Caco-2 (cell line): Measurements from ENCODE around the gene ATP9A. TPM values are rescaled to one million over a fixed set of nuclear protein-coding genes. Genes with fewer than 3 reads are reported as not detected.

Experiments used
- BruUV-seq: library from RNA; stranded (reverse); fragments of 400-500 nt; replicated peaks from 2 replicates; lab custom pipeline; 2021; lab: Mats Ljungman, UMichigan
- CTCF ChIA-PET: fragments of 300-600 bp; sonication (Branson Sonifier 250); formaldehyde crosslinking; loops from one replicate; lab custom pipeline; 2022; ENCODE audit warnings: antibody characterized with exemption; lab: Charles Lee
- POLR2A ChIA-PET: fragments of 300-600 bp; sonication (Branson Sonifier 250); formaldehyde crosslinking; loops from one replicate; lab custom pipeline; 2022; ENCODE audit warnings: antibody characterized with exemption; lab: Charles Lee
- DNase-seq, 2 experiments: peaks; one replicate each; pipeline versions ENCODE4 v3.0.0 to v3.0.0-alpha.2; 2020 to 2022
- H3K27me3 ChIP-seq: replicated peaks from 2 replicates; pipeline ENCODE4 v1.6.0; 2011; ENCODE audit warnings: low read length; ENCODE audit not compliant: control insufficient read depth, insufficient read depth
- H3K36me3 ChIP-seq: 2 replicates; pipeline ENCODE4 v1.5.1; 2011; ENCODE audit warnings: low read length; ENCODE audit not compliant: control insufficient read depth, insufficient read depth
- H3K4me1 ChIP-seq: fragments of 250-450 bp; sonication (Bioruptor Pico); 2 replicates; pipeline ENCODE4 v1.5.1; 2020; ENCODE audit warnings: mild to moderate bottlenecking
- H3K4me3 ChIP-seq: 2 replicates; pipeline ENCODE4 v1.5.1; 2011; ENCODE audit warnings: low read depth, mild to moderate bottlenecking, control low read depth, low read length
- H3K9me3 ChIP-seq: fragments of 250-450 bp; sonication (Bioruptor Pico); 2 replicates; pipeline ENCODE4 v1.5.1; 2020; ENCODE audit warnings: mild to moderate bottlenecking, moderate library complexity
- H3K27ac Mint-ChIP-seq: one replicate; pipeline ENCODE4 v1.8.0; 2022; ENCODE audit warnings: mixed read lengths; ENCODE audit not compliant: unreplicated experiment
- H3K27me3 Mint-ChIP-seq: one replicate; pipeline ENCODE4 v1.8.0; 2022; ENCODE audit warnings: mixed read lengths; ENCODE audit not compliant: insufficient read depth, unreplicated experiment
- H3K36me3 Mint-ChIP-seq: one replicate; pipeline ENCODE4 v1.8.0; 2022; ENCODE audit warnings: mild to moderate bottlenecking, mixed read lengths; ENCODE audit not compliant: insufficient read depth, unreplicated experiment
- H3K4me1 Mint-ChIP-seq: one replicate; pipeline ENCODE4 v1.8.0; 2022; ENCODE audit warnings: low read depth, mixed read lengths; ENCODE audit not compliant: unreplicated experiment
- H3K4me3 Mint-ChIP-seq: one replicate; pipeline ENCODE4 v1.8.0; 2022; ENCODE audit warnings: mild to moderate bottlenecking, moderate library complexity, mixed read lengths; ENCODE audit not compliant: unreplicated experiment
- H3K9me3 Mint-ChIP-seq: one replicate; pipeline ENCODE4 v1.8.0; 2022; ENCODE audit warnings: mixed read lengths; ENCODE audit not compliant: unreplicated experiment
- CTCF ChIP-seq, 2 experiments: fragments of 200-600 bp in 1 of 2; IDR thresholded peaks; 1 replicate in 1 of 2; 2 replicates in 1 of 2; pipeline versions ENCODE4 v1.5.1 to v1.8.0; 2011 to 2022; ENCODE audit warnings: antibody characterized with exemption in 1 of 2, control low read depth in 1 of 2, inconsistent platforms in 1 of 2, low read depth in 1 of 2, low read length in 1 of 2, mild to moderate bottlenecking in 1 of 2, moderate library complexity in 1 of 2; ENCODE audit not compliant: insufficient read depth in 1 of 2, severe bottlenecking in 1 of 2, unreplicated experiment in 1 of 2
- intact Hi-C: fragments of 100-400 bp; cut with micrococcal nuclease; formaldehyde crosslinking; loops from one replicate; pipeline ENCODE4 v1.10.0; 2022; ENCODE audit not compliant: unreplicated experiment
- total RNA-seq: library from RNA; stranded (reverse); gene quantifications from 2 replicates; pipeline ENCODE4 v1.2.3, GENCODE V29; 2022

ATP9A gene
- total RNA-seq, 1 experiment from 2014 or later = 102 TPM

- Histone ChIP-seq H3K27me3 (no peaks in the 10 kb centered on the region), H3K36me3 (no peaks in the 10 kb centered on the region), H3K9me3 (no peaks in the 10 kb centered on the region), H3K4me1 (peaks cover 48% of the 10 kb centered on the region), H3K4me3 (no peak overlapping the region)
- no peak for TF ChIP-seq CTCF (IDR thresholded peaks at IDR 0.05; ENCODE audit: insufficient read depth in 1 of 2, low read depth in 1 of 2, low read length in 1 of 2, severe bottlenecking in 1 of 2, unreplicated experiment in 1 of 2)
- POLR2A ChIA-PET = interaction anchor here (0.6 kb wide), 1 partner anchor 32 kb away, joined by 3 read pairs; no protein-coding TSS in a partner anchor
- H3K27ac Mint-ChIP-seq = peak overlapping the region; percentile 55
- BruUV-seq = no TSS peak
- peaks cover 59% of the 10 kb centered on the region for H3K4me1 Mint-ChIP-seq
- intact Hi-C loops = no loop called here
- no peaks in the 10 kb centered on the region for H3K27me3 Mint-ChIP-seq
- H3K36me3 Mint-ChIP-seq = peaks cover 31% of the 10 kb centered on the region
- no peak for DNase-seq
- H3K4me3 Mint-ChIP-seq = no peak overlapping the region
- CTCF ChIA-PET = no interaction called here
- peaks cover 8% of the 10 kb centered on the region for H3K9me3 Mint-ChIP-seq
Measured at GRCh38 chr20:51749674-51750036, 18.5 kb downstream of the ATP9A start.

- peaks cover 66% of the 10 kb centered on the region for H3K4me1 ChIP-seq
- intact Hi-C loops = no loop called here
- Mint-ChIP-seq H3K4me3 (no peak overlapping the region), H3K36me3 (peaks cover 33% of the 10 kb centered on the region), H3K27ac (peak overlapping the region; percentile 0), H3K27me3 (no peaks in the 10 kb centered on the region), H3K4me1 (peaks cover 66% of the 10 kb centered on the region), H3K9me3 (peaks cover 8% of the 10 kb centered on the region)
- H3K4me3 ChIP-seq = no peak overlapping the region
- no peaks in the 10 kb centered on the region for H3K27me3 ChIP-seq
- no TSS peak for BruUV-seq
- ChIA-PET POLR2A (no interaction called here), CTCF (no interaction called here)
- no peaks in the 10 kb centered on the region for H3K9me3 ChIP-seq
- no peaks in the 10 kb centered on the region for H3K36me3 ChIP-seq
- no peak for DNase-seq
- no peak for TF ChIP-seq CTCF (IDR thresholded peaks at IDR 0.05; ENCODE audit: insufficient read depth in 1 of 2, low read depth in 1 of 2, low read length in 1 of 2, severe bottlenecking in 1 of 2, unreplicated experiment in 1 of 2)
Measured at GRCh38 chr20:51747182-51747911, 20.8 kb downstream of the ATP9A start.

GRCh38 chr20:51745804-51746203 lies 22.4 kb downstream of the ATP9A start:
- Mint-ChIP-seq H3K27me3 (no peaks in the 10 kb centered on the region), H3K9me3 (peaks cover 8% of the 10 kb centered on the region), H3K4me3 (no peak overlapping the region), H3K4me1 (peaks cover 64% of the 10 kb centered on the region), H3K36me3 (peaks cover 30% of the 10 kb centered on the region), H3K27ac (peak overlapping the region; percentile 86)
- ChIA-PET CTCF (interaction anchor here (0.8 kb wide), 1 partner anchor 45 kb away, joined by 3 read pairs; no protein-coding TSS in a partner anchor), POLR2A (no interaction called here)
- no peak for DNase-seq
- Histone ChIP-seq H3K4me1 (peaks cover 63% of the 10 kb centered on the region), H3K9me3 (no peaks in the 10 kb centered on the region), H3K4me3 (no peak overlapping the region), H3K27me3 (no peaks in the 10 kb centered on the region), H3K36me3 (no peaks in the 10 kb centered on the region; the same call in 1 of the 2 replicates)
- intact Hi-C loops = no loop called here
- no TSS peak for BruUV-seq
- no peak for TF ChIP-seq CTCF (IDR thresholded peaks at IDR 0.05; ENCODE audit: insufficient read depth in 1 of 2, low read depth in 1 of 2, low read length in 1 of 2, severe bottlenecking in 1 of 2, unreplicated experiment in 1 of 2)
